GM18861 (cell line): ENCODE data around the gene SNRNP25.
A peak's percentile ranks its signal among the peaks of the same experiment; 100 is the strongest.
"Not testable (repeated sequence)": the region's sequence is repeated elsewhere in the genome, so short reads cannot be mapped to it uniquely, and the experiment has no call there.

ENCODE experiments used
- ATAC-seq: cut with Tn5 transposase; IDR thresholded peaks from one replicate; pipeline ENCODE4 v1.9.1; 2021; ENCODE audit not compliant: unreplicated experiment

SNRNP25 gene

DNA sequence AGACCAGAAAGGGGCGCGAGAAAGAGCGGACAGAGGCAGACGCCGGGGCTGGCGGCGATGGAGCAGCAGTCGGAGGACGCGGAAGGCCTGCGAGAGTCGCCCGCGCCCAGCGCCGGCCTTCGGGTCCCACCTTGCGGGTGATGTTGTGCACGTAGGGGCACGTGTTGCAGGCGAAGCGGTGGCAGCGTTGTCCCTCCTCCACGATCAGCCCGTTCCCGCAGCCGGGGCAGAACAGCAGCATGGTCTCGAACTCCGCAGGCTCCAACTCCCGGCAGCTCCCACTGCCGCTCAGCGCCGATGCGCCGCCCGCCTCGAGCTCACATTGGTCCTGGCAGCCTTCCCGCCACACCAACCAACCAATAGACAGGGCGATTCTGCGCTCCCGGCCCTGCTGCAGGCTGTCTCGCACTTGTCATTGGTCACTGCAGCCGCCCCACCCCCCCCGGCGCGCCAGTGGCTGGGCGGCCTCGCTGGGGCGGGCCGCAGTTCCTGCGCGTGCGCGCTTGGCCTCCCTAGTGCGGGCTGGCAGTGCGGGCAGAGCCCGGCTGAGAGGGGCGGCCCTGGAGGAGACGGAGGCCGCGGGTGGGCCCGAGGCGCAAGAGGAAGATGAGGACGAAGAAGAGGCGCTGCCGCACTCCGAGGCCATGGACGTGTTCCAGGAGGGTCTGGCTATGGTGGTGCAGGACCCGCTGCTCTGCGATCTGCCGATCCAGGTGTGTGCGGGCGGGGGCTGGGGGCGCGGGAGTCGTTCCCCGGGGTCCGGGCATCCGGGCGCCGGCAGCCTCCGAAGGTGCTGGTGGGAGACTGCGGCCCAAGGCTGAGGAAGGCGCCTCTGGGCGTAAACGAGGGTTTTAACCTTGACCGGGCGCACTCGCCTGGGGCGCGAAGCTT lies at the start of gene SNRNP25, which contains the start of gene POLR3K:
Gene SNRNP25, plus strand, starts transcription at position 483 of the 891 bp plus-strand sequence. Its CDS starts 189 bp downstream, at position 672.
Gene POLR3K, minus strand, starts transcription at position 263 of the 891 bp plus-strand sequence. Its CDS starts 22 bp downstream, at position 241.
- peak; percentile 91 for ATAC-seq

DNA sequence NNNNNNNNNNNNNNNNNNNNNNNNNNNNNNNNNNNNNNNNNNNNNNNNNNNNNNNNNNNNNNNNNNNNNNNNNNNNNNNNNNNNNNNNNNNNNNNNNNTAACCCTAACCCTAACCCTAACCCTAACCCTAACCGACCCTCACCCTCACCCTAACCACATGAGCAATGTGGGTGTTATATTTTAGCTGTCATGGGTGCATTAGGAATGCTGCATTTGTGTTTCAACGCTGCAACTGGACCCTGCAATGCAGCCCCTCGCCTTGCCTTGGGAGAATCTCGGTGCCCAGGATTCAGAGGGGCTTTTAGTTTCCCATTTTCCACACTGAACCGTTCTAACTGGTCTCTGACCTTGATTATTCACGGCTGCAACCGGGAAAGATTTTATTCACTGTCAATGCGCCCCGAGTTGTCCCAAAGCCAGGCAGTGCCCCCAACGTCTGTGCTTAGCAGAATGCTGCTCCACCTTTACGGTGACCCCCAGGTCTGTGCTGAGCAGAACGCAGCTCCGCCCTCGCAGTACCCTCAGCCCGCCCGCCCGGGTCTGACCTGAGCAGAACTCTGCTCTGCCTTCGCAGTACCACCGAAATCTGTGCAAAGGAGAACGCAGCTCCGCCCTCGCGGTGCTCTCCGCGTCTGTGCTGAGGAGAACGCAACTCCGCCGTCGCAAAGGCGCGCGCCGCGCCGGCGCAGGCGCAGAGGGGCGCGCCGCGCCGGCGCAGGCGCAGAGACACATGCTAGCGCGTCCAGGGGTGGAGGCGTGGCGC lies 43.5 kb upstream of the SNRNP25 start:
- ATAC-seq: no peak

DNA sequence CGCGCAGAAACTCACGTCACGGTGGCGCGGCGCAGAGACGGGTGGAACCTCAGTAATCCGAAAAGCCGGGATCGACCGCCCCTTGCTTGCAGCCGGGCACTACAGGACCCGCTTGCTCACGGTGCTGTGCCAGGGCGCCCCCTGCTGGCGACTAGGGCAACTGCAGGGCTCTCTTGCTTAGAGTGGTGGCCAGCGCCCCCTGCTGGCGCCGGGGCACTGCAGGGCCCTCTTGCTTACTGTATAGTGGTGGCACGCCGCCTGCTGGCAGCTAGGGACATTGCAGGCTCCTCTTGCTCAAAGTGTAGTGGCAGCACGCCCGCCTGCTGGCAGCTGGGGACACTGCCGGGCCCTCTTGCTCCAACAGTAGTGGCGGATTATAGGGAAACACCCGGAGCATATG lies 42.9 kb upstream of the SNRNP25 start:
- not testable (repeated sequence) for ATAC-seq

- not testable (repeated sequence) for ATAC-seq
Observed at GRCh38 chr16:17062-17765, 36.4 kb upstream of the SNRNP25 start.

DNA sequence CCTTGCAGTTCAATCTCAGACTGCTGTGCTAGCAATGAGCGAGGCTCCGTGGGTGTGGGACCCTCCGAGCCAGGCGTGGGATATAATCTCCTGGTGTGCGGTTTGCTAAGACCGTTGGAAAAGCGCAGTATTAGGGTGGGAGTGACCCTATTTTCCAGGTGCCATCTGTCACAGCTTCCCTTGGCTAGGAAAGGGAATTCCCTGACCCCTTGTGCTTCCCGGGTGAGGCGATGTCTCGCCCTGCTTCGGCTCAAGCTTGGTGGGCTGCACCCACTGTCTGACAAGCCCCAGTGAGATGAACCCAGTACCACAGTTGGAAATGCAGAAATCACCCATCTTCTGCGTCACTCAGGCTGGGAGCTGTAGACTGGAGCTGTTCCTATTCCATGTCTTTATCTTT lies 32.7 kb upstream of the SNRNP25 start:
- not testable (repeated sequence) for ATAC-seq

DNA sequence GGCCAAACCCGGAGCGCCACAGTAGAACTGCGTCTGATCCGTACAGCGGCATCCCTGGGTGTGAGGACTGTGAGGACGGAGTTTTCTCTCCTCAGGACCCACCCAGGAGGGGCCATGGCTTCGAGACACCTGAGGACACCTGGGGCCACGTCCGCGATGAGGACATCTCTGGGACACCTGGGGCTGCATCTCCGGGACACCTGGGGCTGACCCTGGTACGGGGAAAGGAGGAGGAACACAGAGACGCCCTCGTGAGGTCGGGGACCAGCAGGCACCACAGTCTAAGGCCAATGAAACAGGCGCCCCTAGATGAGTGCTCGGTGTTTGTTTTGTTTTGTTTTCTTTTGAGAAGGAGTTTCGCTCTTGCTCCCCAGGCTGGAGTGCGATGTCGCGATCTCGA lies 29.5 kb upstream of the SNRNP25 start:
- ATAC-seq: not testable (repeated sequence)

DNA sequence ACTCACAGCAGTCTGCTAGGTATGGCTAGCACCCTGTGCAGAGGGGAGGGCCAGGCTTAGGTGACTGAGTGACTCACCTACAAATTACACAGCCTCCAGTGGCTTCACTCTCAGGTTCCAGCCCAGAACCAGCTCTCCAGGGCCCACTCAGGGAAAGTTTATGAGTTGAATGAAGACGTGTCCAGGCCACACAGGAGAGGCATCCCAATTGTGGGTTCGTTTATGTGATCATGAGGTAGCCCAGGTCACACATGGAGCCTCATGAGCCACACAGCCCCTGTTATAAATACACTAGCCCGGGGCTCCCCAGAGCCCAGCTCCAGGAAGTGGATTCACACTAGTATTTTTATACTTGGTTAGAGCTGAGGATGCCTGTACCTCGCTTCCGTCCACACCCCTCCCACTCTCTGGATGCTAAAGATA lies 27.7 kb upstream of the SNRNP25 start:
- ATAC-seq: not testable (repeated sequence)

DNA sequence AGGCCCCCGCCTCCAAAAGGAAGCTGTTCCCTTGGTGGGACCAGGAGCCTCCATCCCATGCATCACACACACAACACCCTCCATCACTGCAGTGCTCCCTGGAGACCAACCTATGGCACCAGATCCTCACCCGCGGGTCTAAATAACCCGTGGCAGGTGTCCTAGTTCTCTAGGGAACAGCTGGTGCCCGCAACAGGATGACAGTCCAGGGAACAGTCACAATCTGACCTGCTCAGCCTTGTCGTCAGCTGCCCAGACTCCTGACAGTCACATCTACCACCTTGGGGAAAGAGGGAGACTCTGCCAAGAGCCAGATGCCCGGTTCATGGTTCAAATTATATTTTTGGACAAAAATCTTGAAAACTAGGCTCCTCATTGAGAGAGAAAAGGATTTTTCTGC lies 23.0 kb upstream of the SNRNP25 start:
- not testable (repeated sequence) for ATAC-seq

DNA sequence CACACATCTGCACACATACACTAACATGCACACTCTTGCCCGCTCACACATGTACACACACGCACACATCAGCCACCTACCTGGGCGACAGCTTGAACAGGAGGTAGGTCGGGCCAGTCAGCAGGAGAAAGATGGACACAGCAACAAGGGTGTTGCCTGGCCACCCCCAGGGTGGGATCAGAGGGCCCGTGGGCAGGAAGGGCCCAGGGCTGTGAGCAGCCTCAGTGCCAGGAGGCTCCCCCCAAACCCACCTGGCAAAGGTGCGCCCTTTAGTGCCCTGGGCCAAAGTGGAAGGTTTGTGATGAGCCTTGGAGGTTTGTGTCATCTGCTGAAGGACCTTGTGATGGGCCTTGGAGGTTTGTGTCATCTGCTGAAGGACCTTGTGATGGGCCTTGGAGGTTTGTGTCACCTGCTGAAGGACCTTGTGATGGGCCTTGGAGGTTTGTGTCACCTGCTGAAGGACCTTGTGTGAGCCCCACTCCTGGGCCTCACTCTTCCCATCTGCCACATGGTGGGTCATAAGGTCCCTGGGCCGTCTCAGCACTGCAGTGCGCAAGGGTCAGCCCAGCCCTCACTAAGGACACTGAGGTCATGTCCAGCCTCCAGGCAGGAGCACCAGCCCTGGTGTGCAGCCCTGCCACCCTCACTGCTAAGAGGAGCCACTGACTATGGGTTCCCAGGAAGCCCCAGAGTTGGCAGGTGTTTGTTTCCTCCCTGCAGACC lies 20.3 kb upstream of the SNRNP25 start:
- not testable (repeated sequence) for ATAC-seq

GRCh38 chr16:33877-34647 lies 19.6 kb upstream of the SNRNP25 start:
- no peak for ATAC-seq

DNA sequence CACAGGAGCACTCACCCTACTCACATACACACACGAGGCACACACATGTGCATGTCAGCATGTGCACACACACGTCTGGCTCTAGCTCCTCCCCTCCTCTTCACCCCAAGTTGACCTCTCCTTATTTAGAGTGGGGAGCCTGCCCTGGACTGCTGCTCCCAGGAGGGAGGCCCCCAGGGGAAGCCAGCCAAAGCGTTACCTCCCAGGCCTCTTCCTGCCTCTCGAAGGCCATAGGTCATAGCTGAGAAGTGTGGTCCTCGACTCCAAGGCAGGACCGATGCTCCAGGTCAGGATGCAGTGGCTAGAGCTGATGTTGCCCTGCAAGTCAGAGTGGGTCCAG lies 19.0 kb upstream of the SNRNP25 start:
- ATAC-seq: no peak

GRCh38 chr16:35011-35677 lies 18.5 kb upstream of the SNRNP25 start:
- ATAC-seq: no peak

DNA sequence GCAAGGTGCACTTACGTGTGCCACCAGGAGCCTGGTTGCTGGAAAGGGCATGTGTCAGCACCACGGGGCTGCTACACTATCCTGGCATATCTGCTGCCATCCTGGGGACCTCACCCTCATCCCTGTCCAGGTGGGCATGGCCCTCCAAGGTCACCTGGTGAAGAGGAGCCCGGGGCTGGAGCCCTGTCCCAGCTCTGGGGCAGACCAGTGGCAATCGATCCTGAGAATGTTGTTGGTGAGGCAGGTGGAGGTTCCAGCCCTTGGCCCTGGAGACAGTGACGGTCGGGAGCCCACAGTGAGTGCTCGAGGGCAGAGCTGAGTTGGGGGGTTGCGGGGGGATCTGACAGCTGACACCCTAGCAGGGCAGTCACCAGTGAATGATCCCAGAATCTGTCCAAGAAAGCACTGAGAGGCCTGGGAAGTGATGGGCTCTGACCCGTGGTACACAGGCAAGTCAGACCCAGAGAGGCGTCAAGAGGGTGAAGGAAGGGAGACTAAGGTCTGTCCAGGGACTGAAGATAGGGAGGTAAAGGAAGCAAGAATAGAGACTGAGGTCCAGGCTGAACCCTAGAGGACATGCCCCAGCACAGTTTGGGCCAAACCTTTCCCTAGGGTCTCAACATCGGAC lies 17.8 kb upstream of the SNRNP25 start:
- ATAC-seq: no peak

- no peak for ATAC-seq
Observed at GRCh38 chr16:36336-36984, 17.2 kb upstream of the SNRNP25 start.

DNA sequence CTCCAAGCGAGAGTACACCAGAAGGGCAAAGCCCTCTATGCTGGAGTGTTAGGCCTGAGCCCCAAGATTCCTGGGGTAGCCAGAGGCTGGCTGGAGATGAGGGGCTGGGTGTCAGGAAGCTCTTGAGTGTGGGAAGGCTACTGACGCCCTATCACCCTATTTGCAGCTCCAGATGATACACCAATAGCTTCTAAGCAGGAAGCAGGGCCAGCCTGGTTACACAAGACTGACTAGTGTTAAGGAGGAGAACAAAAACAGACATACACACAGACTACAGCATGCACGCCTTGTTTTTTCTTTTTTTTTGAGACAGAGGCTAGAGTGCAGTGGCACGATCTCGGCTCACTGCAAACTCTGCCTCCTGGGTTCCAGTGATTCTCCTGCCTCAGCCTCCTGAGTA lies 16.1 kb upstream of the SNRNP25 start:
- ATAC-seq: no peak

DNA sequence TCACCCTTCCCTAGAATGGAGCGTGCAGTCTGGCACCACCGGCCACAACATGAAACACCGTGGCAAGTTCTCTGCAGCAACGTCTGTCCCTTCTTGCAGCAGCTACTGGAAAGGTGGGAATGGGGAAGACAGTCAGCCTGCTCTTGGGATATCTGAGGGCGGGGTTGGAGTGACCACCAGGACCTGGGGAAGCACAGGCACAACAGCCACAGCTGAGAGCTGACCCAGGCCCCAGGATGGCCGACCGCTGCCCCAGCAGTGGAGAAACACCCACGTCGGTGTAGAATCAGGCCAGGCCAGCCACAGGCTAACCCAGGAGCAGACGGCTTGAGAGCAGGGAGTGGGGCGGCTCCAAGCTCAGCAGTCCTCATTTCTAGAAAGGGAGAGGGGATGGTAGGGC lies 15.4 kb upstream of the SNRNP25 start:
- not testable (repeated sequence) for ATAC-seq

GRCh38 chr16:38941-39892 lies 14.4 kb upstream of the SNRNP25 start:
- peak; percentile 71 for ATAC-seq
